Vagina (tissue), 2 donors: Measurements from ENCODE around the gene ADCK2.

Source experiments
- POLR2A ChIP-seq, 2 donors: fragments of 450-650 bp; IDR thresholded peaks; one replicate each; pipeline ENCODE4 v1.6.1; 2017; ENCODE audit warnings: antibody characterized with exemption in 2 of 2, mild to moderate bottlenecking in 2 of 2, moderate library complexity in 2 of 2
- TF ChIP-seq, protein P1 (sequence below), 3 experiments: fragments of 450-650 bp in 2 of 3; fragments of 200-600 bp in 1 of 3; sonication (generic) in 1 of 3; IDR thresholded peaks; one replicate each; pipeline ENCODE4 v1.5.1; 2017 to 2019; ENCODE audit warnings: antibody characterized with exemption in 3 of 3, mild to moderate bottlenecking in 2 of 3, moderate library complexity in 2 of 3

DNA sequence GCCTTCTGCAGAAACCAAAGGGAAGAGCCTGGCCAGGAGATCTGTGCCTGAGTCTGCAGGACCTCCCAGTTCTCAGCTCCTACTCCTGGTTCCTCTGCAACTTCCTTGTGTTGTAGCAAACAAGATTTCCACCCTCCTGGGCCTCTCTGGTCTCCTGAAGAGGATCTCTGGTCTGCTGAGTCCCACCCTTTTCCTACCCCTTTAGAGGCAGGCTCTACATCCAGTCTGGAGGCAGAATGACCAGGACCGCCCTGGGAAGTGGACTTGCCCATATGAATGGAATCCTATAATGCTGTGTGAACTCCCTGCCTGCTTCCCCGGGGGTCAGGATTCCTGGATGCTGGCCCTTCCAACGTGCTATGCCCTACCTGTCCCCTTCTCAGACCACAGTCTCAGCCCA lies 35.3 kb upstream of the ADCK2 start:
- no peak for TF ChIP-seq POLR2A (IDR thresholded peaks at IDR 0.05)
- TF ChIP-seq, protein P1, sequence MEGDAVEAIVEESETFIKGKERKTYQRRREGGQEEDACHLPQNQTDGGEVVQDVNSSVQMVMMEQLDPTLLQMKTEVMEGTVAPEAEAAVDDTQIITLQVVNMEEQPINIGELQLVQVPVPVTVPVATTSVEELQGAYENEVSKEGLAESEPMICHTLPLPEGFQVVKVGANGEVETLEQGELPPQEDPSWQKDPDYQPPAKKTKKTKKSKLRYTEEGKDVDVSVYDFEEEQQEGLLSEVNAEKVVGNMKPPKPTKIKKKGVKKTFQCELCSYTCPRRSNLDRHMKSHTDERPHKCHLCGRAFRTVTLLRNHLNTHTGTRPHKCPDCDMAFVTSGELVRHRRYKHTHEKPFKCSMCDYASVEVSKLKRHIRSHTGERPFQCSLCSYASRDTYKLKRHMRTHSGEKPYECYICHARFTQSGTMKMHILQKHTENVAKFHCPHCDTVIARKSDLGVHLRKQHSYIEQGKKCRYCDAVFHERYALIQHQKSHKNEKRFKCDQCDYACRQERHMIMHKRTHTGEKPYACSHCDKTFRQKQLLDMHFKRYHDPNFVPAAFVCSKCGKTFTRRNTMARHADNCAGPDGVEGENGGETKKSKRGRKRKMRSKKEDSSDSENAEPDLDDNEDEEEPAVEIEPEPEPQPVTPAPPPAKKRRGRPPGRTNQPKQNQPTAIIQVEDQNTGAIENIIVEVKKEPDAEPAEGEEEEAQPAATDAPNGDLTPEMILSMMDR (IDR thresholded peaks at IDR 0.05), result no peak
